HG03135 (cell line): ENCODE data around the gene PTPRN2.
"Not testable (repeated sequence)": the region's sequence is repeated elsewhere in the genome, so short reads cannot be mapped to it uniquely, and the experiment has no call there.

Source experiments
- ATAC-seq: cut with Tn5 transposase; IDR thresholded peaks from one replicate; pipeline ENCODE4 v1.9.1; 2021; ENCODE audit warnings: mild to moderate bottlenecking, moderate library complexity; ENCODE audit not compliant: unreplicated experiment

Gene PTPRN2

GRCh38 chr7:157610671-157611295 is 976.8 kb downstream of the PTPRN2 start:
- no peak for ATAC-seq

GRCh38 chr7:157609932-157610640 is 977.5 kb downstream of the PTPRN2 start:
- ATAC-seq = no peak

GRCh38 chr7:157609516-157609915 is 978.1 kb downstream of the PTPRN2 start:
- ATAC-seq = no peak

GRCh38 chr7:157607218-157607617 is 980.4 kb downstream of the PTPRN2 start:
- no peak for ATAC-seq

- no peak for ATAC-seq
These were observed 981.5 kb downstream of the PTPRN2 start for GRCh38 chr7:157606140-157606539.

- ATAC-seq = no peak
These were observed 982.0 kb downstream of the PTPRN2 start for GRCh38 chr7:157605638-157606037.

GRCh38 chr7:157604661-157605381 is 982.8 kb downstream of the PTPRN2 start:
- no peak for ATAC-seq

GRCh38 chr7:157603716-157604115 is 983.9 kb downstream of the PTPRN2 start:
- no peak for ATAC-seq

- no peak for ATAC-seq
These were observed 984.6 kb downstream of the PTPRN2 start for GRCh38 chr7:157603005-157603404.

GRCh38 chr7:157602581-157602980 is 985.0 kb downstream of the PTPRN2 start:
- ATAC-seq = no peak

- ATAC-seq = no peak
These were observed 985.5 kb downstream of the PTPRN2 start for GRCh38 chr7:157602156-157602555.

- no peak for ATAC-seq
These were observed 986.1 kb downstream of the PTPRN2 start for GRCh38 chr7:157601530-157601929.

- ATAC-seq = no peak
These were observed 988.1 kb downstream of the PTPRN2 start for GRCh38 chr7:157599491-157599890.

GRCh38 chr7:157597562-157597961 is 990.1 kb downstream of the PTPRN2 start:
- ATAC-seq = no peak

GRCh38 chr7:157596881-157597280 is 990.7 kb downstream of the PTPRN2 start:
- no peak for ATAC-seq

GRCh38 chr7:157596471-157596870 is 991.2 kb downstream of the PTPRN2 start:
- no peak for ATAC-seq

GRCh38 chr7:157596026-157596425 is 991.6 kb downstream of the PTPRN2 start:
- ATAC-seq = no peak

- no peak for ATAC-seq
These were observed 992.4 kb downstream of the PTPRN2 start for GRCh38 chr7:157595086-157595855.

- ATAC-seq = no peak
These were observed 993.3 kb downstream of the PTPRN2 start for GRCh38 chr7:157594306-157594705.

- no peak for ATAC-seq
These were observed 994.1 kb downstream of the PTPRN2 start for GRCh38 chr7:157593541-157593940.

GRCh38 chr7:157592636-157593320 is 994.8 kb downstream of the PTPRN2 start:
- not testable (repeated sequence) for ATAC-seq
